HEK293 (cell line): ENCODE measurements around the gene LUZP2.

Experiments
- CTCF ChIA-PET: fragments of 350-600 bp; formaldehyde crosslinking; extraction: SDS; loops from one replicate; lab custom pipeline; 2021; ENCODE audit warnings: antibody characterized with exemption; lab: Yijun Ruan, JAX
- POLR2A ChIA-PET: fragments of 300-600 bp; formaldehyde crosslinking; extraction: SDS; loops from one replicate; lab custom pipeline; 2020; ENCODE audit warnings: antibody characterized with exemption, inconsistent platforms; lab: Yijun Ruan, JAX
- H3K27ac ChIP-seq: fragments of 200-500 bp; sonication (Bioruptor generic); 2 replicates; pipeline ENCODE4 v1.5.1; 2014; ENCODE audit warnings: low read depth, low read length, control low read depth, inconsistent platforms; ENCODE audit errors: extremely low read depth
- H3K36me3 ChIP-seq, 2 experiments: fragments of 200-500 bp in 1 of 2; sonication (Bioruptor generic) in 1 of 2; 1 replicate in 1 of 2; 2 replicates in 1 of 2; pipeline ENCODE4 v1.5.1; 2014 to 2017; ENCODE audit warnings: inconsistent platforms in 2 of 2, low read length in 2 of 2; ENCODE audit not compliant: control insufficient read depth in 2 of 2, insufficient read depth in 1 of 2
- H3K4me1 ChIP-seq: fragments of 200-500 bp; sonication (Bioruptor generic); 2 replicates; pipeline ENCODE4 v1.5.1; 2014; ENCODE audit warnings: mild to moderate bottlenecking, low read length, inconsistent platforms; ENCODE audit not compliant: control insufficient read depth, insufficient read depth
- H3K4me3 ChIP-seq: 2 replicates; pipeline ENCODE4 v1.5.1; 2011; ENCODE audit warnings: low read depth, mild to moderate bottlenecking, control low read depth, low read length, moderate library complexity
- H3K9me3 ChIP-seq: fragments of 200-500 bp; sonication (Bioruptor generic); 2 replicates; pipeline ENCODE4 v1.5.1; 2014; ENCODE audit warnings: low read depth, low read length, inconsistent platforms; ENCODE audit not compliant: control insufficient read depth, insufficient read depth
- GFI1B ChIP-seq: fragments of 450-650 bp; formaldehyde crosslinking; IDR thresholded peaks from 2 replicates; pipeline ENCODE4 v1.5.1; 2016; ENCODE audit warnings: missing biosample characterization, missing genetic modification characterization
- HOXC10 ChIP-seq: sonication (generic); formaldehyde crosslinking; IDR thresholded peaks from 2 replicates; pipeline ENCODE4 v1.8.1; 2023; ENCODE audit warnings: mild to moderate bottlenecking, missing genetic modification reagents
- KLF16 ChIP-seq: fragments of 450-650 bp; formaldehyde crosslinking; IDR thresholded peaks from 2 replicates; pipeline ENCODE4 v1.5.1; 2017; ENCODE audit warnings: missing biosample characterization, missing genetic modification characterization
- KLF8 ChIP-seq: fragments of 450-650 bp; formaldehyde crosslinking; IDR thresholded peaks from 2 replicates; pipeline ENCODE4 v1.5.1; 2016; ENCODE audit warnings: missing biosample characterization, missing genetic modification characterization
- KLF9 ChIP-seq: fragments of 450-650 bp; formaldehyde crosslinking; IDR thresholded peaks from 2 replicates; pipeline ENCODE4 v1.5.1; 2016; ENCODE audit warnings: missing biosample characterization, missing genetic modification characterization, low read depth
- MYNN ChIP-seq: fragments of 450-650 bp; formaldehyde crosslinking; IDR thresholded peaks from 2 replicates; pipeline ENCODE4 v1.5.1; 2016; ENCODE audit warnings: missing biosample characterization, missing genetic modification characterization, borderline replicate concordance
- SCRT1 ChIP-seq: fragments of 450-650 bp; formaldehyde crosslinking; IDR thresholded peaks from 2 replicates; pipeline ENCODE4 v1.5.1; 2016; ENCODE audit warnings: missing biosample characterization, missing genetic modification characterization, borderline replicate concordance
- SP7 ChIP-seq: fragments of 450-650 bp; formaldehyde crosslinking; IDR thresholded peaks from 2 replicates; pipeline ENCODE4 v1.5.1; 2016; ENCODE audit warnings: missing biosample characterization, missing genetic modification characterization
- WT1 ChIP-seq: fragments of 450-650 bp; formaldehyde crosslinking; IDR thresholded peaks from 2 replicates; pipeline ENCODE4 v1.5.1; 2016; ENCODE audit warnings: missing biosample characterization, missing genetic modification characterization
- ZFP3 ChIP-seq: fragments of 450-650 bp; formaldehyde crosslinking; IDR thresholded peaks from 2 replicates; pipeline ENCODE4 v1.5.1; 2016; ENCODE audit warnings: low read depth, missing biosample characterization, missing genetic modification characterization
- ZFP37 ChIP-seq: fragments of 450-650 bp; formaldehyde crosslinking; IDR thresholded peaks from 2 replicates; pipeline ENCODE4 v1.5.1; 2016; ENCODE audit warnings: missing biosample characterization, missing genetic modification characterization
- ZFP41 ChIP-seq: fragments of 450-650 bp; formaldehyde crosslinking; IDR thresholded peaks from 2 replicates; pipeline ENCODE4 v1.5.1; 2016; ENCODE audit warnings: missing biosample characterization, missing genetic modification characterization, borderline replicate concordance
- ZNF140 ChIP-seq: fragments of 450-650 bp; formaldehyde crosslinking; IDR thresholded peaks from 2 replicates; pipeline ENCODE4 v1.5.1; 2016; ENCODE audit warnings: missing biosample characterization, missing genetic modification characterization
- ZNF157 ChIP-seq: fragments of 450-650 bp; formaldehyde crosslinking; IDR thresholded peaks from 2 replicates; pipeline ENCODE4 v1.5.1; 2016; ENCODE audit warnings: missing biosample characterization, missing genetic modification characterization
- ZNF169 ChIP-seq: fragments of 450-650 bp; formaldehyde crosslinking; IDR thresholded peaks from 2 replicates; pipeline ENCODE4 v1.5.1; 2016; ENCODE audit warnings: missing biosample characterization, missing genetic modification characterization
- ZNF175 ChIP-seq: fragments of 450-650 bp; formaldehyde crosslinking; IDR thresholded peaks from 2 replicates; pipeline ENCODE4 v1.5.1; 2016; ENCODE audit warnings: missing biosample characterization, missing genetic modification characterization
- ZNF184 ChIP-seq: fragments of 450-650 bp; IDR thresholded peaks from 2 replicates; pipeline ENCODE4 v1.5.1; 2018; ENCODE audit warnings: missing biosample characterization, mild to moderate bottlenecking, missing genetic modification characterization
- ZNF223 ChIP-seq: fragments of 450-650 bp; formaldehyde crosslinking; IDR thresholded peaks from 2 replicates; pipeline ENCODE4 v1.5.1; 2016; ENCODE audit warnings: missing biosample characterization, missing genetic modification characterization
- ZNF23 ChIP-seq: fragments of 450-650 bp; formaldehyde crosslinking; IDR thresholded peaks from 2 replicates; pipeline ENCODE4 v1.5.1; 2016; ENCODE audit warnings: missing biosample characterization, missing genetic modification characterization, borderline replicate concordance
- ZNF266 ChIP-seq: fragments of 450-650 bp; formaldehyde crosslinking; IDR thresholded peaks from 2 replicates; pipeline ENCODE4 v1.5.1; 2016; ENCODE audit warnings: missing biosample characterization, missing genetic modification characterization, low read depth
- ZNF302 ChIP-seq: fragments of 450-650 bp; formaldehyde crosslinking; IDR thresholded peaks from 2 replicates; pipeline ENCODE4 v1.5.1; 2016; ENCODE audit warnings: missing biosample characterization, missing genetic modification characterization, low read depth
- ZNF324 ChIP-seq: fragments of 450-650 bp; formaldehyde crosslinking; IDR thresholded peaks from 2 replicates; pipeline ENCODE4 v1.5.1; 2016; ENCODE audit warnings: missing biosample characterization, missing genetic modification characterization
- ZNF404 ChIP-seq: fragments of 450-650 bp; formaldehyde crosslinking; IDR thresholded peaks from 2 replicates; pipeline ENCODE4 v1.5.1; 2017; ENCODE audit warnings: missing biosample characterization, missing genetic modification characterization
- ZNF473 ChIP-seq: fragments of 450-650 bp; formaldehyde crosslinking; IDR thresholded peaks from 2 replicates; pipeline ENCODE4 v1.5.1; 2017; ENCODE audit warnings: missing biosample characterization, missing genetic modification characterization
- ZNF514 ChIP-seq: fragments of 450-650 bp; formaldehyde crosslinking; IDR thresholded peaks from 2 replicates; pipeline ENCODE4 v1.5.1; 2016; ENCODE audit warnings: missing biosample characterization, missing genetic modification characterization
- ZNF596 ChIP-seq: fragments of 450-650 bp; IDR thresholded peaks from 2 replicates; pipeline ENCODE4 v1.5.0; 2018; ENCODE audit warnings: missing biosample characterization, mild to moderate bottlenecking, missing genetic modification characterization, moderate library complexity
- ZNF610 ChIP-seq: fragments of 450-650 bp; formaldehyde crosslinking; IDR thresholded peaks from 2 replicates; pipeline ENCODE4 v1.5.1; 2016; ENCODE audit warnings: missing biosample characterization, missing genetic modification characterization, borderline replicate concordance
- ZNF621 ChIP-seq: fragments of 450-650 bp; formaldehyde crosslinking; IDR thresholded peaks from 2 replicates; pipeline ENCODE4 v1.5.1; 2017; ENCODE audit warnings: missing biosample characterization, missing genetic modification characterization
- ZNF677 ChIP-seq: fragments of 450-650 bp; IDR thresholded peaks from 2 replicates; pipeline ENCODE4 v1.5.0; 2018; ENCODE audit warnings: missing biosample characterization, mild to moderate bottlenecking, missing genetic modification characterization, moderate library complexity
- ZNF776 ChIP-seq: fragments of 450-650 bp; formaldehyde crosslinking; IDR thresholded peaks from 2 replicates; pipeline ENCODE4 v1.5.0; 2017; ENCODE audit warnings: missing biosample characterization, missing genetic modification characterization, borderline replicate concordance
- TF ChIP-seq, protein P1 (sequence below): fragments of 450-650 bp; formaldehyde crosslinking; IDR thresholded peaks from 2 replicates; pipeline ENCODE4 v1.5.1; 2016; ENCODE audit warnings: missing biosample characterization, missing genetic modification characterization
- TF ChIP-seq, protein P2 (sequence below): fragments of 450-650 bp; formaldehyde crosslinking; IDR thresholded peaks from 2 replicates; pipeline ENCODE4 v1.5.1; 2017; ENCODE audit warnings: missing biosample characterization, missing genetic modification characterization
- TF ChIP-seq, protein P3 (sequence below): fragments of 450-650 bp; formaldehyde crosslinking; optimal IDR thresholded peaks from 2 replicates; pipeline ENCODE3; 2016; ENCODE audit warnings: missing biosample characterization, mild to moderate bottlenecking, missing genetic modification characterization
- TF ChIP-seq, protein P4 (sequence below): fragments of 450-650 bp; formaldehyde crosslinking; IDR thresholded peaks from 2 replicates; pipeline ENCODE4 v1.5.1; 2016; ENCODE audit warnings: missing biosample characterization, missing genetic modification characterization

Gene LUZP2

DNA sequence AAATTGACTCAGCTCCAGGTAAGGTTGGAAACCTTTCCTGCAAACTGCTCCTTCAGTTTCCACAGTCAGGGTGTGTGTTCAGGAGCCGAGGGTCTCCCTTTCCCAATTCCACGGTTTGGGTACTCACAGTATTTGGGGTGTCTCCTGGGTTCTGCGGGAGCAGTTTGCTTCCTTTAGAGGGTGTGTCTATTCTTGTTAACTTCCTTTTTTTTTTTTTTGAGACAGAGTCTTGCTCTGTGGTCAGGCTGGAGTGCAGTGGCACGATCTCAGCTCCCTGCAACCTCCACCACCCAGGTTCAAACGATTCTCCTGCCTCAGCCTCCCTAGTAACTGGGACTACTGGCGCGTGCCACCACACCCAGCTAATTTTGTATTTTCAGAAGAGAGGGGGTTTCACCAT, 251.4 kb downstream of the LUZP2 start:
- CTCF ChIA-PET = no interaction called here

DNA sequence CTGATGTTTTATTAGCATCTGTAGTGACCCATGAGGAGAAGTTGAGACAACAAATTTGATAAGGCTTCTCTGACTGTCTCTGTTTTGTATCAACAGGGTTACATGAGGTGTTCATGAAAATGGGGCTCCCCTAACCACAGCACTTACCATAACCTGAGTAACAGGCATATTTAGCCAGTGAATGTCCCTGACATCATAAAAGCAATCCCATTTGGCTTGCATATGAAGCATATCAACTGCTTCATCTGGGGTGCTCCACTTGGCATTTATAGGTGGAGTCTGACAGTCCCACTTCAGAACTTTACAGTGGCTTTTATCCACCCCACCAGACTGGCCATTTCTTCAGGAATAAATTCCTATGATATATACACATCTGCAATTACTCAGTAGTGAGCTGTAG, 257.6 kb downstream of the LUZP2 start:
- no peak overlapping the region for H3K27ac ChIP-seq
- no peaks in the 10 kb centered on the region for H3K4me1 ChIP-seq
- no peaks in the 10 kb centered on the region for H3K36me3 ChIP-seq
- TF ChIP-seq KLF9 (tag by site-specific recombination) = no peak
- TF ChIP-seq ZNF23 (tag by site-specific recombination) = no peak
- no peak for TF ChIP-seq HOXC10 (CRISPR knock-in tag)
- no peak for TF ChIP-seq ZNF776 (tag by site-specific recombination)
- no peak for TF ChIP-seq SP7
- TF ChIP-seq ZFP37 = no peak
- no peak for TF ChIP-seq SCRT1 (tag by site-specific recombination)
- no peak for TF ChIP-seq ZNF266 (tag by site-specific recombination)
- no peak for TF ChIP-seq ZNF404 (tag by site-specific recombination)
- TF ChIP-seq, protein P1, sequence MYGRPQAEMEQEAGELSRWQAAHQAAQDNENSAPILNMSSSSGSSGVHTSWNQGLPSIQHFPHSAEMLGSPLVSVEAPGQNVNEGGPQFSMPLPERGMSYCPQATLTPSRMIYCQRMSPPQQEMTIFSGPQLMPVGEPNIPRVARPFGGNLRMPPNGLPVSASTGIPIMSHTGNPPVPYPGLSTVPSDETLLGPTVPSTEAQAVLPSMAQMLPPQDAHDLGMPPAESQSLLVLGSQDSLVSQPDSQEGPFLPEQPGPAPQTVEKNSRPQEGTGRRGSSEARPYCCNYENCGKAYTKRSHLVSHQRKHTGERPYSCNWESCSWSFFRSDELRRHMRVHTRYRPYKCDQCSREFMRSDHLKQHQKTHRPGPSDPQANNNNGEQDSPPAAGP (tag by site-specific recombination) = no peak
- no peak for TF ChIP-seq ZNF157 (tag by site-specific recombination)
- TF ChIP-seq ZNF184 (tag by site-specific recombination) = no peak
- TF ChIP-seq KLF16 = no peak
- no peak for TF ChIP-seq ZNF302 (tag by site-specific recombination)
- TF ChIP-seq ZFP41 (tag by site-specific recombination) = no peak
- TF ChIP-seq, all 188 proteins: peak for 0
- Histone ChIP-seq H3K4me3 (no peak overlapping the region), H3K9me3 (no peaks in the 10 kb centered on the region)
- POLR2A ChIA-PET = no interaction called here
- CTCF ChIA-PET = no interaction called here

More for the DNA sequence above, 251.4 kb downstream of the LUZP2 start:
- H3K36me3 ChIP-seq = no peaks in the 10 kb centered on the region
- H3K4me1 ChIP-seq = no peaks in the 10 kb centered on the region
- H3K9me3 ChIP-seq = no peaks in the 10 kb centered on the region
- no peak overlapping the region for H3K4me3 ChIP-seq
- POLR2A ChIA-PET = no interaction called here
- H3K27ac ChIP-seq = no peak overlapping the region
- no peak for TF ChIP-seq ZFP3 (tag by site-specific recombination)
- no peak for TF ChIP-seq ZNF610 (tag by site-specific recombination)
- TF ChIP-seq WT1 (tag by site-specific recombination) = no peak
- TF ChIP-seq ZNF175 (tag by site-specific recombination) = no peak
- TF ChIP-seq ZNF621 (tag by site-specific recombination) = no peak
- no peak for TF ChIP-seq ZNF596 (tag by site-specific recombination)
- TF ChIP-seq ZNF473 = no peak
- TF ChIP-seq, protein P2, sequence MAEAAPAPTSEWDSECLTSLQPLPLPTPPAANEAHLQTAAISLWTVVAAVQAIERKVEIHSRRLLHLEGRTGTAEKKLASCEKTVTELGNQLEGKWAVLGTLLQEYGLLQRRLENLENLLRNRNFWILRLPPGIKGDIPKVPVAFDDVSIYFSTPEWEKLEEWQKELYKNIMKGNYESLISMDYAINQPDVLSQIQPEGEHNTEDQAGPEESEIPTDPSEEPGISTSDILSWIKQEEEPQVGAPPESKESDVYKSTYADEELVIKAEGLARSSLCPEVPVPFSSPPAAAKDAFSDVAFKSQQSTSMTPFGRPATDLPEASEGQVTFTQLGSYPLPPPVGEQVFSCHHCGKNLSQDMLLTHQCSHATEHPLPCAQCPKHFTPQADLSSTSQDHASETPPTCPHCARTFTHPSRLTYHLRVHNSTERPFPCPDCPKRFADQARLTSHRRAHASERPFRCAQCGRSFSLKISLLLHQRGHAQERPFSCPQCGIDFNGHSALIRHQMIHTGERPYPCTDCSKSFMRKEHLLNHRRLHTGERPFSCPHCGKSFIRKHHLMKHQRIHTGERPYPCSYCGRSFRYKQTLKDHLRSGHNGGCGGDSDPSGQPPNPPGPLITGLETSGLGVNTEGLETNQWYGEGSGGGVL = no peak
- no peak for TF ChIP-seq MYNN (tag by site-specific recombination)
- TF ChIP-seq GFI1B (tag by site-specific recombination) = no peak
- TF ChIP-seq ZNF514 = no peak
- TF ChIP-seq ZNF223 (tag by site-specific recombination) = no peak
- TF ChIP-seq ZNF677 (tag by site-specific recombination) = no peak
- no peak for TF ChIP-seq ZNF140 (tag by site-specific recombination)
- TF ChIP-seq, protein P3, sequence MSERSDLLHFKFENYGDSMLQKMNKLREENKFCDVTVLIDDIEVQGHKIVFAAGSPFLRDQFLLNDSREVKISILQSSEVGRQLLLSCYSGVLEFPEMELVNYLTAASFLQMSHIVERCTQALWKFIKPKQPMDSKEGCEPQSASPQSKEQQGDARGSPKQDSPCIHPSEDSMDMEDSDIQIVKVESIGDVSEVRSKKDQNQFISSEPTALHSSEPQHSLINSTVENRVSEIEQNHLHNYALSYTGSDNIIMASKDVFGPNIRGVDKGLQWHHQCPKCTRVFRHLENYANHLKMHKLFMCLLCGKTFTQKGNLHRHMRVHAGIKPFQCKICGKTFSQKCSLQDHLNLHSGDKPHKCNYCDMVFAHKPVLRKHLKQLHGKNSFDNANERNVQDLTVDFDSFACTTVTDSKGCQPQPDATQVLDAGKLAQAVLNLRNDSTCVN (tag by site-specific recombination) = no peak
- TF ChIP-seq ZNF169 (tag by site-specific recombination) = no peak
- TF ChIP-seq, protein P4, sequence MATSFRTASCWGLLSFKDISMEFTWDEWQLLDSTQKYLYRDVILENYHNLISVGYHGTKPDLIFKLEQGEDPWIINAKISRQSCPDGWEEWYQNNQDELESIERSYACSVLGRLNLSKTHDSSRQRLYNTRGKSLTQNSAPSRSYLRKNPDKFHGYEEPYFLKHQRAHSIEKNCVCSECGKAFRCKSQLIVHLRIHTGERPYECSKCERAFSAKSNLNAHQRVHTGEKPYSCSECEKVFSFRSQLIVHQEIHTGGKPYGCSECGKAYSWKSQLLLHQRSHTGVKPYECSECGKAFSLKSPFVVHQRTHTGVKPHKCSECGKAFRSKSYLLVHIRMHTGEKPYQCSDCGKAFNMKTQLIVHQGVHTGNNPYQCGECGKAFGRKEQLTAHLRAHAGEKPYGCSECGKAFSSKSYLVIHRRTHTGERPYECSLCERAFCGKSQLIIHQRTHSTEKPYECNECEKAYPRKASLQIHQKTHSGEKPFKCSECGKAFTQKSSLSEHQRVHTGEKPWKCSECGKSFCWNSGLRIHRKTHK (tag by site-specific recombination) = no peak
- no peak for TF ChIP-seq ZNF324 (tag by site-specific recombination)
- no peak for TF ChIP-seq KLF16
- TF ChIP-seq KLF8 (tag by site-specific recombination) = no peak
